GM06990 (cell line): ENCODE results near the gene MPIG6B.

Experiments
- DNase-seq: peaks from one replicate; pipeline ENCODE4 v3.0.0-alpha.2; 2011; ENCODE audit not compliant: insufficient read length; ENCODE audit errors: extremely low read depth
- H3K27me3 ChIP-seq: replicated peaks from 2 replicates; pipeline ENCODE4 v1.6.0; 2011; ENCODE audit warnings: low read length; ENCODE audit not compliant: control insufficient read depth, insufficient read depth
- H3K36me3 ChIP-seq: 2 replicates; pipeline ENCODE4 v1.5.1; 2011; ENCODE audit warnings: low read length; ENCODE audit not compliant: control insufficient read depth, insufficient read depth
- H3K4me3 ChIP-seq: replicated peaks from 2 replicates; pipeline ENCODE4 v1.5.1; 2011; ENCODE audit warnings: low read depth, mild to moderate bottlenecking, control low read depth, low read length
- TF ChIP-seq, protein P1 (sequence below): IDR thresholded peaks from 2 replicates; pipeline ENCODE4 v1.5.1; 2011; ENCODE audit warnings: low read length, control low read depth, mild to moderate bottlenecking, inconsistent platforms; ENCODE audit not compliant: insufficient read depth, poor library complexity, severe bottlenecking

MPIG6B gene, protein sequence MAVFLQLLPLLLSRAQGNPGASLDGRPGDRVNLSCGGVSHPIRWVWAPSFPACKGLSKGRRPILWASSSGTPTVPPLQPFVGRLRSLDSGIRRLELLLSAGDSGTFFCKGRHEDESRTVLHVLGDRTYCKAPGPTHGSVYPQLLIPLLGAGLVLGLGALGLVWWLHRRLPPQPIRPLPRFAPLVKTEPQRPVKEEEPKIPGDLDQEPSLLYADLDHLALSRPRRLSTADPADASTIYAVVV

DNA sequence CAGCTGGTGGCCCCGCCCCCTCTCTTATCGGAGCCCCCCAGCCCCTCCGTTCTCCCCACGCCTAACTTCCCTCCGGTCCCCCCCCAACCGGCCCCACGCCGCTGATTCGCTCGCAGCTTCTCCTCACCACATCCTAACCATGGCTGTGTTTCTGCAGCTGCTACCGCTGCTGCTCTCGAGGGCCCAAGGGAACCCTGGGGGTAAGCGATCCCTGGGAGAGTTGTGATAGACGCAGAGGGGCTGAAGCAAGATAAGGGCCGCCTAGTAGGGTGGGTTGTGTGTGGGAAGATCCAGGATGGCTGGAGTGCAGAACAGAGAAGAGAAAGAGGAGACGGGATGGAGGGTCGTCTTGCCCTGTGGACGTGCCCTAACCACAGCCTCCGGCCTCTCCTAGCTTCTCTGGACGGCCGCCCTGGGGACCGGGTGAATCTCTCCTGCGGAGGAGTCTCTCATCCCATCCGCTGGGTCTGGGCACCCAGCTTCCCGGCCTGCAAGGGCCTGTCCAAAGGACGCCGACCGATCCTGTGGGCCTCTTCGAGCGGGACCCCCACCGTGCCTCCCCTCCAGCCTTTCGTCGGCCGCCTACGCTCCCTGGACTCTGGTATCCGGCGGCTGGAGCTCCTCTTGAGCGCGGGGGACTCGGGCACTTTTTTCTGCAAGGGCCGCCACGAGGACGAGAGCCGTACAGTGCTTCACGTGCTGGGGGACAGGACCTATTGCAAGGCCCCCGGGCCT, at the start of gene MPIG6B:
Gene MPIG6B (plus strand): TSS at position 129 of the 735 bp plus-strand sequence. CDS start 11 bp downstream, at position 140.
- Histone ChIP-seq H3K36me3 (no peaks in the 10 kb centered on the region), H3K27me3 (no peaks in the 10 kb centered on the region), H3K4me3 (no peak within 1 kb of the TSS)
- no peak for DNase-seq
- TF ChIP-seq, protein P1, sequence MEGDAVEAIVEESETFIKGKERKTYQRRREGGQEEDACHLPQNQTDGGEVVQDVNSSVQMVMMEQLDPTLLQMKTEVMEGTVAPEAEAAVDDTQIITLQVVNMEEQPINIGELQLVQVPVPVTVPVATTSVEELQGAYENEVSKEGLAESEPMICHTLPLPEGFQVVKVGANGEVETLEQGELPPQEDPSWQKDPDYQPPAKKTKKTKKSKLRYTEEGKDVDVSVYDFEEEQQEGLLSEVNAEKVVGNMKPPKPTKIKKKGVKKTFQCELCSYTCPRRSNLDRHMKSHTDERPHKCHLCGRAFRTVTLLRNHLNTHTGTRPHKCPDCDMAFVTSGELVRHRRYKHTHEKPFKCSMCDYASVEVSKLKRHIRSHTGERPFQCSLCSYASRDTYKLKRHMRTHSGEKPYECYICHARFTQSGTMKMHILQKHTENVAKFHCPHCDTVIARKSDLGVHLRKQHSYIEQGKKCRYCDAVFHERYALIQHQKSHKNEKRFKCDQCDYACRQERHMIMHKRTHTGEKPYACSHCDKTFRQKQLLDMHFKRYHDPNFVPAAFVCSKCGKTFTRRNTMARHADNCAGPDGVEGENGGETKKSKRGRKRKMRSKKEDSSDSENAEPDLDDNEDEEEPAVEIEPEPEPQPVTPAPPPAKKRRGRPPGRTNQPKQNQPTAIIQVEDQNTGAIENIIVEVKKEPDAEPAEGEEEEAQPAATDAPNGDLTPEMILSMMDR, result no peak

DNA sequence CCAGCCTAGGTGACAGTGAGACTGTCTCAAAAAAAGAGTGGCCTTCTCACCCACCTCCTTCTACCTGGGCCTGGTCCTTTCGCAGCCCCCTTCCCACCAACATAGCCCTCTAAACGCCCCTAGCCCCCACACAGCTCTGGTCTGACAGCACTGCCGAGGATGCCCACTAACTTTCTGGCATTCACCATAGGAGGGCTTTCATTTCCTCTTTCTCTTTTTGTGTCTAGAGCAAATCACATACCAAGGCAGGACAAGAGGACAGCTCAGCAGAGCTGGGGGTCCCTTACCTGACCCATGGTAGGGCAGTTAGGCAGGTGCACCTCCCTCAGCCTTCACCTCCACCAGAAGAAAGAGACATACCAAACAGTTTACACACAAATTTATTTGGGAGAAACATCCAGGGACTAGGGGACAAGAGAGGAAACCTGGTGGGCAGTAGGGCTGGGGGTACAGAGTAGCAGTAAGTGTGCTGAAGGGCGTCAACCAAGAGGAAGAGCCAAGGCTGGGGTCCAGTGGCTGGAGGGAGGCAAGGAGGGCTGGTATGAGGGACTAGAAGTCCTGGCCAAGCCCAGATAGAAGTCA, 46.8 kb upstream of the MPIG6B start:
- Histone ChIP-seq H3K4me3 (no peak overlapping the region), H3K27me3 (no peaks in the 10 kb centered on the region), H3K36me3 (peaks cover 7% of the 10 kb centered on the region)
- DNase-seq, result no peak
- TF ChIP-seq, protein P1, result no peak

DNA sequence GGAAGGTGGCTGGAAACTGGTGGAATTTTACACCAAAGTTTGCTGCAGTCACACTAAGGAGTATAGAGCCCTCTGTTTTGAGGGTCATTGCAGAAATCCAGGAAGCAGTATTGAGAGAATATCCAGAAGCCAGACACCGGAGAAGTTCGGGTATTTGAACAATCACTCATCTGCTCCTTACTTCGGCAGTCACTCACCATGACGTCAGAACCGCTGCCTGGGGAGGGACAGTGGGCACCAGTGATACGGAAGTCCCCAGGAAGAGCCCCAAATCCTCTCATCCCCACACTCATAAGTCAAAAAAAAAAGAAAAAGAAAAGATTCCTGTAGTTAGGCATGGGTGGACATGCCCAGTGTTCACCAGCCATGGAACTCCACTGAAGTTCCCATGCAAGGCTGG, 46.3 kb upstream of the MPIG6B start:
- Histone ChIP-seq H3K4me3 (no peak overlapping the region), H3K36me3 (peaks cover 5% of the 10 kb centered on the region), H3K27me3 (no peaks in the 10 kb centered on the region)
- DNase-seq, result no peak
- TF ChIP-seq, protein P1, result no peak

DNA sequence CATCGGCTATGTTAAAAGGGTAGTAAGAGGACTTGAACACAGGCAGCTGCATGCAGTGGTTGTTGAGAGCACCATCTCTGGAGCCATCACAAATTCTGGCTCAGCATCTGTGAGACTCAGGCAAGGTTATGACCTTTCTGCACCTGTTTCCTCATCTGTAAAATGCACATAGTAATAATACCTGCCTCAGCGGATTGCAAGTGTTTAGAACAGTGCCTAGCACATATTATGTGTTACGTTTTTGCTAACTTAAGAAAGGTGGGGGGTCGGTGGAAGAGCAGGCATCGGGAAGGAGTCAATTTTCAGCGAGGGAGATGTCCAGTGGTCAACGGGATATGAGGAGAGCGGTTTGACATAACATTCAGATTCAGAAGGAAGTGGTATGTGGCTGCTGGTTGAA, 45.2 kb upstream of the MPIG6B start:
- TF ChIP-seq, protein P1, result no peak
- H3K27me3 ChIP-seq, result no peaks in the 10 kb centered on the region
- peaks cover 2% of the 10 kb centered on the region; the same call in 1 of the 2 replicates for H3K36me3 ChIP-seq
- H3K4me3 ChIP-seq, result no peak overlapping the region
- DNase-seq, result no peak

DNA sequence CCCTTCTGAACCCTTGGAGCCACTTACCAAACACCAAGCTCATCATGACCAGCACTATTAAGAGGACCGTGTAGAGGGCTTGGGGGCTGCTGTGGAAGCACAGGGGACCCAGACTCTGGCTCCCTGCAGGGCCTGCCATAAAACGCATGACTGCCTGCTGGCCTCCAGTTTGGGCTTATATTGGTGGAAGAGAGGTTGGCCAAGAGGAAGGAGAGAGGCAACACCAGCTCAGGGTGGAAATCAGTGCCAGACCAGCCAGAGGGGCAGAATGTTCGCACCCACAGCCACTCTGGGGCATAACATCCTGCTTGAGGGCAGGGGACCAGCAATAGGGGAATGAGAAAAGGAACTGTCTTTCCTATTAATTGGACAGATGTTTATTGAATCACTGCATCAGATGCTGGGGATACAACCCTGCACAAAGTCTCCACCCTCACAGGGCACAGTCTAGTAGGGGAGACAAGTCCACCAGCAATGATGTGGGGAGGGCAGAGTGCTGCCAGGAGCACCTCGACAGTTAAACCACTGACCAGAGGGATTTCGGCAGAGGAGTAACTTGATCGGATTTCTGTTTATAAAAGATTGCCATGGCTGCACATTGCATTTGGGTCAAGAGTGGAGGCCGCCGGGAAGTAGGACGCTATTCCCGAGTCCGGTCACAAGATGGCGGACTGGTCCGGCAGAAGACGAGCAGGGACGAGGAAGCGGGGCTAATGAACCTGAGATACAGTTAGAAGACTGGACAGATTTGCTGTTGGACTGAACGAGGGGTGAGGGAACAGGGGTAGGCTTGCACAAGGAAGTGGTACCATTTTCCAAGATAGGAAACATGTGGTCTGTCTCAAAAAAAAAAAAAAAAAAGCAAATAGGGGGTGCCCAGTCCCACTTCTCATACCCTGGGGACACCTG, 42.7 kb upstream of the MPIG6B start, which contains the start of gene LY6G5C:
Gene LY6G5C (minus strand): TSS at position 842 of the 909 bp plus-strand sequence. CDS start 694 bp downstream, at position 148.
- TF ChIP-seq, protein P1, result peak; percentile 74
- no peaks in the 10 kb centered on the region for H3K27me3 ChIP-seq
- H3K4me3 ChIP-seq, result peak within 1 kb of the TSS; percentile 61
- peaks cover 1% of the 10 kb centered on the region for H3K36me3 ChIP-seq
- peak; percentile 61 for DNase-seq
